GM11168 (cell line): ENCODE results near the gene IL23A.
"Not testable (repeated sequence)": the region's sequence is repeated elsewhere in the genome, so short reads cannot be mapped to it uniquely, and the experiment has no call there.

Experiments used
- in situ Hi-C: fragments of 300-500 bp; cut with MboI; formaldehyde crosslinking; loops from one replicate; pipeline ENCODE4 v1.12.0; 2022; ENCODE audit warnings: low sequenced_read_pairs; ENCODE audit not compliant: unreplicated experiment

The IL23A gene

DNA sequence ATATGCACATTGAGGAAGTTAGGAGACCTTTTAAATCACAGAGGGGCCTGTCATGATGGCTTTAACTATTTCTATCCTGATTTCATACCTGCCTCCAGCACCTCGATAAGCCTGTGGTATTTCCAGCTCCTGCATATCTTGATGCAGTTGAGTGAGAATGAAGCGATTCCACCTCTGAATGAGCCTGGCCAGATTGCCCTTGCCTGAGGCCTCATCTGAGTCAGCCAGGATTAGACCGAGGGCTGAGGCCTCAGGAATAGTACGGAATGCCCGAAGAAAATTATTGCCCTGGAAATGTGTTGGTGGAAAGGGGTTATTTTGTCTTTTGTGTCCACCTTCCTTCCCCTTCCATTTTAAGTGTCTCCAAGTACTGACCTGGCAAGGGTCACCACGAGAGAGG, 14.5 kb upstream of the IL23A start:
- in situ Hi-C loops: no loop called here

DNA sequence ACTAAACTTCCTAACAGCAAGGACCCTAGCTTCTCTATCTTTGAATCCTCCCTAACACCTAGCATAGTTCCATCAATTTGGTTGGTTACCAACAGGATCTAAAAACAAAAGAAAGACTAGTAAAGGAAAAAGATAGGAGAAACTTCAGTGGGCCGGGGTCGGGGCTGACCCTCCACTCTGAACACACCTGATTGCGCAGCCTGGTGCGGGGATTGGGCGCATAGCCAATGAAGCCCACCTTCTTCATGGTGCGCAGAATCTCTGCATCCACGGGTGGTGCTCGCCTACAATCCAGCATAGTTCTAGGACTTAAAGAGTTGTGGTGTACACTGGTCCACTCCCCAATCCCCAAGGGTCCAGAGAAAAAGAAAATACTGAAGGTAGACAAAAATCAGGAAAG, 12.6 kb upstream of the IL23A start:
- in situ Hi-C loops: no loop called here

DNA sequence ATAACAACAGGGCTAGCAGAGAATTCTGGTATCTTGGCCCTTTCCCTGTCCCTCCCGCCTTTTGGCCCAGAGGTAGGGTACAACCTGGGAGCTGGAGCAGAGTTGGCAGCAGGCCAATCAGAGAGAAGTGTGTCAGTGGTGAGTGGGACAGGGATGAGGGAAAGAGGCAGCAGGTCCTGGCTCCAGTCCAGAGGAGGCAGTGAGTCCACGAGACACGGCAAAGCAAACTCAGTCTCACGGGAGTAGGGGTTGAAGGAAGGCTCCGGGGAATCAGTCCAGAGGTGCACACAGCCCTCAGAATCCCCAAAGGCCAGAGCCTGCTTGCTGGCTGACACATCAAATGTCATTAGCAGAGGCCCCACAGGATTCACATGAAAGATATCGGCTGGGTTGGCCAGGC, 12.2 kb upstream of the IL23A start:
- in situ Hi-C loops: no loop called here

DNA sequence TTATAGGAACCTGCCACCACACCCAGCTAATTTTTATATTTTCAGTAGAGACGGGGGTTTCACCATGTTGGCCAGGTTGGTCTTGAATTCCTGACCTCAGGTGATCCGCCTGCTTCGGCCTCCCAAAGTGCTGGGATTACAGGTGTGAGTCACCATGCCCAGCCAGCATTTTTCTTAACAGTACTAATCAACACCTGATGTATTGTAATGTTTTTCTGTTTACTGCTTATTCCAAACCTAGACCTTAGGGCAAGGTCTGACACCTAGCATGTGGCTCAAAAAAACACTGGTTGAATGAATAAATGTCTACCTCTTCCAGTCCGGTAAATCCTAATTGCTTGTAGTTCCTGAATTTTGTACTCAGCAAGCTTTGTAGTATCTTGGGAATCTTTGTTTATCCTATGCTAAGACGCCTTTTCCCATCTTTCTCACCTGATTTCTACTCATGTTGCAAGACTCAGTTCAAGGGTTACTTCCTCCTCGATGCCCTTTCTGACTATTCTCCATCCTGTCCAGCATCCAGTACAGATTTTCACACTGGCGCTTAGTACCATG, 7.7 kb upstream of the IL23A start:
- in situ Hi-C loops: no loop called here

DNA sequence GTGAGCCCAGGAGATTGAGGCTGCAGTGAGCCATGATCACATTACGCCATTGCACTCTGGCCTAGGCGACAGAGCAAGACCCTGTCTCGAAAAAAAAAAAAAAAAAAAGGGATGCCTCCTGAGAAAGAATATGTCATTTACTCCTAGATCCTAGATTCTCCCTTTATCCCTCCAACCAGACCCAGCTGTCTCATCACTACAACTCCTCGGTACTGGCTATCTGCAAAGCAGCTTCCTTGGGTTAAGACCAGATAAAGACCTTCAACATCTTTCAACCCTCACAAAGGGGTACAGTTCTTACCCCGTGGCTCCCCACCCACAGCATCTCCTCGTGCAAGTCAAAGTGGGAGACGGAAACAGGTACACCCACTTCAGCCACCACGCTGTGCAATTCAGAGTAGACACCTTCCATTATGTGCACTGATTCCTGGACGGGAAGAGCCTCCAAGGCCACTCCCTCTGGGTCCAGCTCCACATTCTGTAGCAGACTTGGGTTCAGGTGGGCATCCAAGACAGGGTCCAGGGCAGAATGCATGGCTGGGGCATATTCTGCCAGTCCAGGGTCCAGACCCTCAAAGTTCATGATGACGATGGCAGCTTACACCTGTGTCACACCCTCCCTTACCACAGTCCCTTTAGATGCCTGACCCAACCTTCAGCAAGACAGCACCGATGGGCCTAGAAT, 6.0 kb upstream of the IL23A start:
- in situ Hi-C loops: no loop called here

DNA sequence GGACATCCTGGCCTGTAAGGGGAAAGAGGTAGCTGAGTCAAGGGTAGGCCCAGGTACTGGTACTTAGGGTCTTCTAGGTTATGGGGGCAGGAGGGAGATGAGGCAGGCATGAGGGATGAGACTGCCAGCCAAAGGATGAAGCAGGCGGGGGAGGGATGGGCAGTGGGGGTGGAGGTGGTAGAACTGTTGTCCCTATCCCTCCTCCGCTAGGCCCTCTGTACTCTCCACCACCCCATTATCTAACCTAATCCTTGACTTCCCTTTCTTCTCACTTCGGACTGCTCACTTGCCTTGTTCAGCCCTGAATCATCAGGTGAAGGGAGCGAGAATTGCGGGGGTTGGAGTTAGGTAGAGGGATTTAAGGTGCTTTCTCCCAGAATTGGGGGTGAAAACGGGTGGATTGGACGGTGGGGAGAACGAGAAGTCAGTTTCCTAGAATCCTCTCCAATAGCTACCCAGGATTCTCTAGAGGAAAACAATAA, 5.4 kb upstream of the IL23A start:
- in situ Hi-C loops: no loop called here

DNA sequence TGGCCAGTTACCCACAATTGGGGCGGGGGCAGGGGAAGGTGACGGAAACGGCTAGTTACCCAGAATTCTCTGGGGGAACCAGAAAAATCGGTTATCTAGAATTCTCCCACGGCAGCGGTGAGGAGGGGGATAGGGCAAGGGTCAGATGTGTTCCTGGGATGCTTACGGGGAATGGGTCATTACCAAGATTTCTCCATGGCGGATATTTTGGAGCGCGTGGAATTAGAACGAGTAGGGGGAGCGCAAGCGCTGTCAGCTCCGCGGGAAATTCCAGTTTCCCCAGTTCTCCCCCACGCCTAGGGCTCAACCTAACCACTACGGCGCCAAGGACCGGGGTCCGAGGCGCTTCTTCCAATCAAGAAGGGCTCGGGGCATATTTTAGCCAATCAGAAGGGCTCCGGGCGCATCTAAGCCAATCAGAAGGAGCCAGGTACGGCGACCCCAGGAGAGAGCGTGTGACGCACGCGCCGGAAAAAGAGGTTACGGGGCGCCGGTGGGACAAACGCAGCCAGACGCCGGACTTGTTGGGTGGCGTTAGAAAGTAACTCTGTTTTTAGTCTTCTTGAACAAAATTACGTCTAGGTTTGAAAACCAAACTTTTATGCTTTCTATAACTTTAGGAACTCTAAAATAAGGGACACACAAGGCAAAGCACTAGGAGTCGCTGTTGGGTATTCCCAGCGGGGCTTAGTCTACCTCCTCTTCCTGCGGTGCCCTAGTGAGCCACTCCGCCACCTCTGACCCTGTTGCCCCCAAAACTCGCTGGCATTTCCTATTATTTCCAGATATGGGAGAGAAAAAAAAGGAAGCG, 4.8 kb upstream of the IL23A start, which contains the start of gene PAN2:
Gene PAN2, minus strand, starts transcription at position 322 of the 811 bp plus-strand sequence. CDS start 906 bp downstream, outside the sequence.
- in situ Hi-C loops: no loop called here

DNA sequence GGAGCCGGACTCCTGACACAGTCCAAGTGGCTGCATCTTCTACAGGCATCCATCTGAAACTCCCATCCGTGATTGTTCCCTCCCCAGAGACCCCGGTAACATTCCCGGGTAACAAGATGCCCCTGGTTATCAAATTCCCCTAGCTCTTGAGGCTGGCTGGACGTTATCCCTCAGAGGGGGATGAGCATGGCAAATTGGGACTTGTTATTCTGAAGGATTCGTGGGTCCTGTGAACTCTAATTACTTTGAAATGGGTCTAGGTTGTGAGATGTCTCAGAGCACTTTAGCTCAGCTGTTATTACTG, 4.2 kb upstream of the IL23A start:
- in situ Hi-C loops: no loop called here

DNA sequence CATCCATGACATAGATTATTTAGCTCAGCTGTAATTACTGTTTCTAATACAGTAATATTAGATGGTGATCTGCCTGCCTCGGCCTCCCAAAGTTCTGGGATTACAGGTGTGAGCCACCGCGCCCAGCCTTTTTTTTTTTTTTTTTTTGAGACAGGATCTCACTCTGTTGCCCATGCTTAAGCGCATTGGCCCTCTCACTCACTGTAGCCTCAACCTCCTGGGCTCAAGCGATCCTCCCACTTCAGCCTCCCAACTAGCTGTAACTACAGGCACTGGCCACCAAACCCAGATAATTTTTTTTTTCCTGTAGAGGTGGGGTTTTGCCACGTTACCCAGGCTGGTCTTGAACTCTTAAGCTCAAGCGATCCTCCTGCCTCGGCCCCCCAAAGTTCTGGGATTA, 3.2 kb upstream of the IL23A start:
- in situ Hi-C loops: not testable (repeated sequence)

DNA sequence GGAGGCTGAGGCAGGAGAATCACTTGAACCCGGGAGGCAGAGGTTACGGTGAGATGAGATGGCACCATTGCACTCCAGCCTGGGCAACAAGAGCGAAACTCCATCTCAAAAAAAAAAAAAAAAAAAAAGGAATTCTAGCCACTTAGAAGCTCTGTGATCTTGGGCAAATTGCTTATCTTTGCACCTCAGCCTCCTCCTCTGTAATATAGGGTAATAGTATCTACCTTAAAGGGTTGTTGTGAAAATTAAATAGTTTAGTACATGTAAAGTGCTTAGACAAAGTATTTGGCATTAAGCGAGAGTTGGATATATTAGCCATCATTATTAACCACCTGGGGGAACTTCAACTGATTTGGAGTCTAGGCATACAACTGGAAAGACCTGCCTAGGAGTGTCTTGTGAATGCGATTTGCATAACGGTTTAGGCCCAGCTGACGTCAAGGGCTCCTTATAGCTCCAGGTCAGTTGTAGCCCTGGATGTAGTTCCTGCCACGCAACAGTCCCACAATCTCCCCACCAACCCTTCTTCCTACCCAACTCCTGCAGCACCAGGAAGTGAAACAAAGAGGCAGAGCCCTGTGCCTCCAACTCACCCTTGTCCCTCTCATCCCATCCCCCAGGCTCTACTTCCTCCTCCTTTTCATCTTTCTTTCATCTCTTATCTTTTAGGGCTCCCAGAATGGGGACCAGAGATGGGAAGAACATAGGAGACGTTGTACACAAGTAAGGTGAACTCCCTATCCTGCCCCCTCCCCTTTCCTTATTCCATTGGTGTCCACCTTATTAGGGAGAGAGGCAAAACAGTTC, 2.1 kb upstream of the IL23A start:
- in situ Hi-C loops: no loop called here

DNA sequence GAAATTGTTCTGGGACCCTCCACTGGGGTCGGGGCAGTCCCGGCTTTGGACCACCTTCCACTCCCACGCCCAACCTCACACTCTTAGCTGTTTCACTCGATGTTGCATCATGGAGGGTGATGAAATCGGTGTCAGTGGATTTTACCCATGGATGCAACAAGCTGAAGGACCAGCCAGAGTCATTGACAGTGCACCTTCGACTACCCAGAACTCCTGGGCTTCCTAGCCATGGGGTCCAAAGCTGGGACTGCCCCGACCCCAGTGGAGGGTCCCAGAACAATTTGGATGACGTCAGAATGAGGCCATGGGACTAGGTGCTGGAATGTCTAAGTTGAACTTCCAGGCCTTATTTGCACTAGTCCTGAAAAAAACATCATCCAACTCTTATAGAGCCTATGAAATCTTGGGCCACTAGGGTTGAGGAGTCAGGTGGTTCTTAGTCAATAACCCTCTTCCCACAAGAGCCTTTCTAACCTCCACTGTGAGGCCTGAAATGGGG, 882 bp upstream of the IL23A start:
- in situ Hi-C loops: no loop called here

DNA sequence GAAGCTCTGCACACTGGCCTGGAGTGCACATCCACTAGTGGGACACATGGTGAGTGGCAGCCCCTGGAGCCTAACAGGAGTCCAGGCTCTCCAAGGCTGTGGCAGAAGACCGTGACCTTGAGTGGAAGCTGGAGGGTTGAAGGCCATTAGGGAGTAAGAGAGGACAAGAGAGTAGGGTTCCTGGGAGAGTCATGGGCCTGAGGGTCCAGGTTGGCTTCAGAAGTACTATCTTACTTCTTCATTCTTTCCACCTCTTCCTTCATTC, 406 bp downstream of the IL23A start:
- in situ Hi-C loops: no loop called here

DNA sequence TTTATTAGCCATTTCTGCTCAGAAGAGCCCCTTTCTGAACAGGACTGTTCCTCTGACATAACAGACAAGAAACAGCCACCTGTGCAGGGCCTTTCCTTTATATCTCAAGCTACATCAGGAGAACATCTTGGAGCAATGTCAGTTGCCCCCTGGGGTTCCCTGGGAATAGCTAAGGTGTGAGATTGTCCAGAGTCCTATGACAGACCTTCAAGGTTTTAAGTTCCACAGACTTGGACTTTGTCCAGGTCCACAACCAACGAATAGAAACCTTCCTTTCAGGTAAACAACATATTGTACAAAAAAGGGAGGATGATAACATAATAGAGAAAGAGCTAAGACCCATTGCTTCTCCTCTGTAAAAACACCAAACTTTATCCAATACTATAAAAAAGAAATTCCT, 2.9 kb downstream of the IL23A start:
- in situ Hi-C loops: no loop called here

DNA sequence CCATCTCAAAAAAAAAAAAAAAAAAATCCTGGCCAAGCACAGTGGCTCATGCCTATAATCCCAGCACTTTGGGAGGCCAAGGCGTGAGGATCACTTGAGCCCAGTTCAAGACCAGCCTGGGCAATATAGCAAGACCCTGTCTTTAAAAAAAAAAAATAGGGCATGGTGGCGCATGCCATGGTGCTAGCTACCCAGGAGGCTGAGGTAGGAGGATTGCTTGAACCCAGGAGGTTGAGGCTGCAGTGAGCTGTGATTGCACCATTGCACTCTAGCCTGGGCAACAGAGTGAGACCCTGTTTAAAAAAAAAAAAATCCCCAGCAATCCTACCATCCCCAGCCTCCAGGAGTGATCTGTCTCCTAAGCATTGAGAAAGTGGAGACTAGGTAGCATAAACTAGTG, 3.6 kb downstream of the IL23A start:
- in situ Hi-C loops: not testable (repeated sequence)

DNA sequence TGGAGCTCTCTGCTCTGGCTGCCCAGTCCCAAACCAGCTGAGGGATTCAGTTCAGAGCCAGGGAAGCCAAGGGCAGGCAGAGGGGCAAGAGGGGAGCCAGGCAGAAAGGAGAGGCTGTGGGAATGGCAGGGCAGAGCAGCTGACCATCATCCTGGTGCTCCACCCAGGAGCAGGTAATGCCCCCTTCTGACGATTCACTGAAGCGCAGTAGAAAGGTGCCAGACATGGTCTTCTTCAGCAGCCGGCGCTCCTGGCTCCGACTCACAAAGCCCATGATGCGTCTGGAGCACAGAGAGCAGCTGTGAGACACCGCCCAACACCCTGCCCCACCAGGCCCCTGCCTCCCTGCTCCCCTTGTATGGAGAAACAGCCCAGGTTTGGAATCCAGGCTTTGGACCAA, 8.0 kb downstream of the IL23A start:
- in situ Hi-C loops: no loop called here

DNA sequence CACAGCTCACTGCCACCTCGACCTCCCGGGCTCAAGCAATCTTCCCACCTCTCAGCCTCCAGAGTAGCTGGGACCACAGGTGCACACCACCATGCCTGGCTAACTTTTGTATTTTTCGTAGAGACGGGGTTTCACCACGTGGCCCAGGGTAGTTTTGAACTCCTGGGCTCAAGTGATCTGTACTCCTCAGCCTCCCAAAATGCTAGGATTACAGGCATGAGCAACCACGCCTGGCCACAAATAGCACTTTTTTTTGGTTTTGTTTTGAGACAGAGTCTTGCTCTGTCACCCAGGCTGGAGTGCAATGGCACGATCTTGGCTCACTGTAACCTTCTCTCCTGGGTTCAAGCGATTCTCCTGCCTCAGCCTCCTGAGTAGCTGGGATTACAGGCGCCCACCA, 8.6 kb downstream of the IL23A start:
- in situ Hi-C loops: not testable (repeated sequence)

DNA sequence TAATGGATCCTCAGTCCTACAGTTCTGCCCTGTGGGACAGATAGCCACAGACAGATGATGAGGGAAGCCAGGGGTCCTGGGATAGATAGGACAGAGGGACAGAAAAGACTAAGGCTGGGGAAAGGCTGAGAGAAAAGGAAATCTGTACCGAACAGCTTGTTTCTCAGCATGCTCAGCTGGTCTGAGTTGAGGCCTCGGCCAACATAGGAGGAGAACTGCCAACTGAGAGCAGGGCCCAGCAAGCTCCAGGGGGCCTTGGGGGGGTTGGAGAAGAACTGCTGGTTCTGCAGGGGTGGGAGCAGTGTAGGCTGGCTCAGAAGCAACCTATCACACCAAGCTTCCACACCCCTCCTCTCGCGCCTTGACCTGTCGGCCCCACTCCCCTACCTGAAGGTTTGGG, 10.1 kb downstream of the IL23A start:
- in situ Hi-C loops: no loop called here

DNA sequence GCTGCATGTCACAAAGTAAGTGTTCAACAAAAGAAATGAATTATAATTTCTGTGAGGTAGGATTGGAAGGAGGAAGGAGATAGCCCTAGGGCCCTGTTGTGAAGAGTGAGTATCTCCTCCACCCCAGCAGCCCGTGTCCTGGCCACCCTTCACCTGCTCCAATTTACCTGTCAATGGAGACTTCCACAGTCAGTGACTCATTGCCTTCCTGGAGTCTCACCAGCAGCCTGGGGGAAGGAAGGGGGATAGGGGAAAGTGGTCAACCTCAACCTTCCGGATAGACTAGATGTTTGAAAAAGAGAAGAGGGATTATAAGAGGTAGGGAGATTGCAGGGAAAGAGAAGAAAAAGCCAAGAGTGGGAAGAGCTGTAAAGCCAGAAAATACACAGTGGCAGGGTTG, 12.0 kb downstream of the IL23A start:
- in situ Hi-C loops: no loop called here

DNA sequence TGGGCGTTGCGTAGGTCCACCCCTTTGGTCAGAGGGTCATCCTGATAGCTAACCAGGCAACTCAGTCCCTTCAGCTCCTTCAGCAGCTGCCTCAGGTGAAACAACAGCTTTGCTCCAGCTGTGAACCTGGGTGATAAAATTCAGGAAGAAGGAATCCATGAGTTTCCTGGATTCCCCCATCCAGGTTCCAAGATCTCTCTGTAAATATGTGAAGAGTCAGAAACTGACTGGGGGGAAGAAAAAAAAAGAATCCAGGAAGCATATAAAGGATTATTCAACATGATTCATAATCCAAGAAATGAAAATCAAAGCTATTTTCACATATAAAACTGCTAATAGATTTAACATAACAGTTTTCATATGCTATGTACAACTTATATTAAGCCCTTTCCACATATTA, 12.6 kb downstream of the IL23A start:
- in situ Hi-C loops: no loop called here

DNA sequence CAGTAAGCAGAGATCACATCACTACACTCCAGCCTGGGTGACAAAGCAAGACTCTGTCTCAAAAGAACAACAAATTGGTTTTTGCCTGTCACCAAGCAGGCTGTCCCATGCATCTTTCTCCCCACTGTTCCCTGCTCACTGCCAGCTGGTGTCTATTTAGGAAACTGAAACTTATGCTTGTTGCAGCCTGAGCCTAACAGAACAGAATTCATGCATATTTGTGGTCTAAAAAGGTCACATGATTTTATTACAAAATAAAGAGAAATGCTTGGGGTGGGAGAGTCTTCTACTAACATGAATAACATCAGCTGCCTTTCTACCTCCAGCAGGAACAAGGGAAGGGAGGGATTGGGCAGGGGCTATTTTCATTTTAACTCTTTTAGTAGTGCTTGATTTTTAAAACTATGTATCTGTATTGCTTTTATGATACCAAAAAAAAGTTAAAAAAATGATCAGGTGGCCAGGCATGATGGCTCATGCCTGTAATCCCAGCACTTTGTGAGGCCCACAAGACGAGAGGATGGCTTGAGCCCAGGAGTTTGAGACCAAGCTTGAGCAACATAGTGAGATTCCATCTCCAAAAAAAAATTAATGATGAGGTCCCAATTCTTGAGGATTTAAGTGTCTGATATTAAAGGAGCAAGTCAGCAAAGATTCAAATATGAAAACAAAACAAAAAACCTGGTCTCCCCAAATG, 20.3 kb downstream of the IL23A start:
- in situ Hi-C loops: no loop called here
